ENCODE data around the gene SNX32.

GRCh38 chr11:65873318-65874156 lies 39.8 kb downstream of the SNX32 start:
- TF ChIP-seq CTCF (conservative IDR thresholded peaks at IDR 0.05) (no peak), ZFX (IDR thresholded peaks at IDR 0.05) (no peak)

All from C4-2B (cell line).